Anterior cingulate cortex (tissue), 58 donors: ENCODE data around the gene PPARD.

Experiments used
- DNase-seq, 58 donors: peaks; one replicate each; lab custom pipeline; 2025; lab: John Stamatoyannopoulos, UW

Gene PPARD

DNA sequence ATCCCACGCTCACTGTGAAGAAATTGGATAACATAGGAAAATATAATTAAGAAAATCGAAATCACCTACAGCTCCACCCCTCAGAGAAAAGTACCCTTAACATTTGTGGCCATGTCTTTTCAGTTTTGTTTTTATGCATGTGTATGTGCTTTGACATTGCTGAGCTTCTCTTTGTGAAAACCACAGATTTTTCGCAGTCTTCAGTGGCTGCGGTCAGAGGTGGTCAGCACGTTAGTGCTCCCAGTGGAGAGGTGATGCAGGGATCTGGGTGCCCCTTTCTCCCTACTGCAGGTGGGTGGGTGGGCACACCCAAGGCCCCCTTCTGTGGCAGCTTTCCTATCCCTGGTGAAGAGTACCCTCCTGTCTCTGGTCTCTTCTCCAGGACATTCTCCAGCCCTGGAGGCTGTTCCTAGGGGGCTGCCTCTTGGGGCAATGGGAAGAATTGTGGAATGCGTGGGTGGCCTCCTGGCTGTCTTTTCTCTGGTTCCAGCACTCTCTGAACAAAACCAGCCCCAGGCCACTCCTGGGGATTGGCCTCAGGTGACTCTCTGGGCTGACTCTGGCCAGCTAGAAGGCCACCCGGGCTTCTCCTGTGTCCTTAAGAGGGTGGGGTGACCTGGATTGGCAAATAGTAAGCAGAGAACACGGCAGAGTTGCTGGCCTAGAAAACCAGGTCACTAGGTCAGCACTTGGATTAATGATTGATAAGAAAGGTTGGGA is 59.9 kb downstream of the PPARD start:
- DNase-seq, result no peak

DNA sequence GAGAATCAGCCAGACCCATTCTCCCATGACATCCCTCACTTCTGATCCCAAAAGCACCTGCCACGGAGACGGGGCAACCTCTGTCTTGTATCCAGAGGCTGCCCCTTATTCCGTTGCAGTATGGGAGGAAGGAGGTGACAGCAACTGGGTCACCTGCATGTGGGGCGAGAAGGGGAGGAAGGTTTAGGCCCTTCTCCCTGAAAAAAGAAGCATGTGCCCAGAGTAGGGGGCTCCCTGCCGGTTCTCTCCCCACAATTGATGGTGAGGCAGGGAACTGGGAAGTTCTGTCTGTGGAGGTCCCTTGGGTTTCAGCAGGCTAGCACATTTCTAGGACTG is 60.5 kb downstream of the PPARD start:
- DNase-seq, result no peak

DNA sequence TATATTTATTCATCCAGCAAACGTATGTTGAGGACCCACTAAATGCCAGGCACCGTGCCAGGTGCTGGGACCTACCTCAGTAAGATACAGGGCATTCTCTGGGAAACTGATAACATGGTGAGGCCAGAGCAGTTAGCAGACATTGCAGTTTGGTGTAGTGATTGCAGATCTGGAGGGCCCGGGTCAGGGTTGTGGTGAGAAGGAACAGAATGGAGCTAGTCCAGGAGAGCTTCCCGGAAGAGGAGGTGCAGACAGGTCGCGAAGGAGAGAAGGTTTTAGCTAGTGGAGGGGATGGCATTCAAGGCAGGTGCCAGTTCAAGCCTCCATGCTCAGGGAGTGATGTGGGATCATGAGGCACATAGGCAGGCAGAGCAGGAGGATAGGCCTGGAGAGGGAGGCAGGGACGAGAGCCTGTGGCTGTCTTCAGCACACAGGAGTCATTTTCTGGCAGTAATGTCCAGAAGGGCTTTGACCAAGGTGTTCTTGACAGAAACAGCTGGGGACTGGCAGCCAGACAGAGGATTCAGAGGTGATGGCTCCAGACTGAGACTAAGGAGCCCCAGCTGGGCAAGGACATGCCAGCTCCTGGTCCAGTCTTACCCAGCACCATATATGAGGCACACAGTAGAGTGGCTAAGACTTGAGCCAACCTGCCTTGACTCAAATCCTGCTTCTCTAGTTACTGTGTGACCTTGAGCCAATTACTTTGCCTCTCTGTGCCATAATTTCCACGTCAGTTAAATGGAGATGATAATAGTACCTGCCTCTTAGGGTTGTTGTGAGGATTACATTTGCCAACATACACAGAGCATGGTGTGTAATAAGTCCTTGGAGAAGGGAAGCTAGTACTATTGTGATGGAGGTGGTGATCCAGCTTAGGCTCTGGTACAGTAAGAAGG is 61.4 kb downstream of the PPARD start:
- no peak for DNase-seq

DNA sequence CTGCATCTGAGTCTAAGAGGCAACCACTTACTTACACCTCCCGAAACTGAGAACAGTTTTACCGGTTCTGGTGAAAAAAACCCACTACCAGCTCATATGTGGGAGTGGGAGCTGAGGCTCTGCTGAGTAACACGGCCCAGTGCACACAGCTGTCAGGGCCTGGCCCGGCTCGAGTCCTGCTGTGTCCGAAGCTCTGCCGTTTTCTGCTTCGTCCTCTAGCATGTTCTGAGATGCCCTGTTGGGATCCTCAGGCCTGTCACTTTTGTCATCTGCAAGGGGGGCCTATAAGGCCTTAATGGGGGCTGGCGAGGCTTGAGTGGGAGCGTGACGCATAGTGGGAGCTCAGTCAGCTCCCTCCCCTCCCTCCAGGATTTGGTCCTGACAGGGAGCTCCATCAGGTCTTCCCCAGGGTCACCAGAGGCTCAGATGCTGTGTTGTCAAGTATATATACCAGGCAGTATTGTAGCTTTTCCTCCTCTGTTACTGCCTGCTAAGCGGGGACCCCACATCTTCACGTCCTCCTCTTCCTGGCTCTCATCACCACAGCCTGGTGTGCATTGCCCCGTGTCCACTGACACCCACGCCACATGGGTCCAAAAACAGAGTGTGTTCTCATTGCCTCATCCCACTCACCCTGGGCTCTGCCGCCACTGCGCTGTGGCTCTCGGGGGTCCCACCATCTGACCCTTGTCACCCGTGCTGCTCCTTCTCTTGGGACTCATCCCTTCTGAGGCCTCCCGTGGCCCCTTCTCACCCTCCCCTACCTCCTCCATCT is 64.5 kb downstream of the PPARD start:
- DNase-seq, result no peak

DNA sequence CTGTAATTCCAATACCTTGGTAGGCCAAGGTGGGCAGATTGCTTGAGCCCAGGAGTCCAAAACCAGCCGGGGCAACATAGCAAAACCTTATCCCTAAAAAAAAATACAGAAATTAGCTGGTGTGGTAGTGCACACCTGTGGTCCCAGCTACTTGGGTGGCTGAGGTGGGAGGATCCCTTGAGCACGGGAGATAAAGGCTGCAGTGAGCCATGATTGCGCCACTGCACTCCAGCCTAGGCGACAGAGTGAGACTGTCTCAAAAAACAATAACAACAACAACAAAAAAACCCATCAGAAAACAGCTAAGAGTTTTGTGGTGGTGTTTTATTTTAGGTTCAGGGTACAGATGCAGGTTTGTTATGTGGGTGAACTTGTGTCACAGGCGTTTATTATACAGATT is 66.9 kb downstream of the PPARD start:
- no peak for DNase-seq

DNA sequence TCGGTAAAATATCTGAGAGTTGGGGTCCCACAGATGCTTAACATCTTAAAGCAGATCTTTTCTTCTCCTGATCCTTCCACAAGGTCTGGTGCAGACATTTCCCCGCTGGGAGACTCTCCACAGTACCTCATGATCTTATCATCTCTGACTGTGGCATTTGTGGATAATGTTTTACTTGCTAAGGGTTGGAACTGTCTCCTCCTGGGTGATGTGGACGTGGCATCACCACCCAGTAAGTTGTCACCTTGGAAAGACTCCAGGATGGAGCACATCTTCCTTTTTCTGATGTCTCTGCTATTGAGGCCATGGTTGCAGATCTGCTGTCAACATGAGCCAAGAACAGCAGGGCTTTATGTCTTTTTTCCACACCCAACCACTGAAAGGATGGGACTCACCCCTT is 67.8 kb downstream of the PPARD start:
- DNase-seq, result no peak

DNA sequence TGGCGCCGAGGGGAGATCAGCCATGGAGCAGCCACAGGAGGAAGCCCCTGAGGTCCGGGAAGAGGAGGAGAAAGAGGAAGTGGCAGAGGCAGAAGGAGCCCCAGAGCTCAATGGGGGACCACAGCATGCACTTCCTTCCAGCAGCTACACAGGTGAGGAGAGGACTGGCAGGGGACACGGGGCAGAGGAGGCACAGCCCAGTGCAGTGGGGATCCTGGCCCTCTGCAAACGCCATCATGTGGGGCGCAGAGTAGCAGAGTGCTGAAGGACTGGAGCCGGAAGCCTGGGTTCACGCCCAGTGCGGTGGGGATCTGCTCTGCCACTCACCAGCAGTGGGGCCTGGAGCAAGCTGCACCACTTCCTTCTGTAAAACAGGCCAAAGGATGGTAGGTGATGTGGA is 68.7 kb downstream of the PPARD start:
- no peak for DNase-seq

DNA sequence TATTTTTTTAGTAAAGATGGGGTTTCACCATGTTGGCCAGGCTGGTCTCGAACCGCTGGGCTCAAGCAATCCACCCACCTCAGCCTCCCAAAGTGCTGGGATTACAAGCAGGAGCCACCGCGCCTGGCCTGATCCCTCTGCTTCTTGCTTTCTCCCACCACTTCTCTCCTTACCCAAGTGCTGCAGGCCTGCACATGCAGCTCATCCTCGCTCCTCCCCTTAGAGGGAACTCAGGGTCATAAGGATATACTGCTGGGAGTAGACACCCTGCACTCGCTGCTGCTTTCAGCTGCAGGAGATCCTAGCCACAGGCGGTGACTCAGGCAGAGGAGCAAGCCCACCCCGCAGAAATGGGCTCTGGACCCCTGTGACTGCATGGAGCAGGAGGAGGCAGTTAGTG is 69.7 kb downstream of the PPARD start:
- DNase-seq, result no peak

DNA sequence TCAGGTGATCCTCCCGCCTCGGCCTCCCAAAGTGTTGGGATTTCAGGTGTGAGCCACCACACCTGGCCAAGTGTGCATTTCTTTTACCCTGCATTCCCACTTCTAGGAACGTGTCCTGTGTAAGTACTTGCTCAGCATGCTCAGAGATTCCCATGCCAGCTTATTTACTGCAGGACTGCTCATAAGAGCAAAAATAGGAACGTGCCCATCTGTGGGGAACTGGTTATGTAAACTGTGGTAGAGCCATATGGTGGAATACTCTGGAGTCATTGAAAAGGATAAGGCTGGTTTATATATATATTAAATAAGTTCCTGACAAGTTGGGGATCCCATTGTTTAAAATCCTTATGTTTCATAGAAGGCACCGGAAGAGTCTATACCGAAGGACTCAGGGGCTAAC is 71.6 kb downstream of the PPARD start:
- DNase-seq, result peak in 10 of 58 donors; percentile 2 to 60 (median 10)

DNA sequence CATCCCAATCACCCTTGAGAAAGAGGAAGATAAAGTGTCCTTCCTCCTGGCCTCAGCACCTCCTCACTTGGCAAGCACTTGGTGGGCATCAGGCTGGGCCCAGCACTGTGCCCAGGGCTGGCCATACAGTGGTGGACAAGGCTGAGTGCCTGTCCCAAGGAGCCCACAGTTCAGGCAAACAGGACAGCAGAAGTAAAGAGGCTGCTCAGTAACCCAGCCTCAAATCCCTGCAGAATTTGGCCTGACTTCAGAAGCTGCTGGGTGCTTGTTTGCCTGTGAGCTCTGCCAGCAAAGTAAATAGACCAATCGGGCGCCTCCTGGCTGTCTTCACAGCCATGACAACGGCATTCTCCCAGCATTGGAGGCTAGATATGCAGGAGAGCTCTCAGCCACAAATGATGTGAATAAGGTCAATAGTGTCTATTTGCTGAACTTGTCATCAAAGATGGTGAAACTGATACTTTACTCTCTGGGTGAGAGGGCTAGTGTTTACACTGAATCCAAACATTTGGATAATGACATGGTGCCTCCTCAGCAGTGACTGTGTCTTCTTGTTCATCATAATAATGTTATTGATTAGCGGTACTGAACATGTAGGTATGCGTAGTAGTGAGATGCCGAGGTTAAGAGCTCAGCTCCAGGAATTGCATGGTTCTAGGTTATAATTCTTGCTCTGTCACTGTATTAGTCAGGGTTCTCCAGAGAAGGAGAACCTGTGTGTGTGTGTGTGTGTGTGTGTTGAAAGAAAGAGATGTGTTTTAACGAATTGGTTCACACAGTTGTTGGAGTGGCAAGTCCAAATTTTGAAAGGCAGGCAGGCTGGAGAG is 72.9 kb downstream of the PPARD start:
- DNase-seq, result peak; percentile 23 to 92 (median 78)

DNA sequence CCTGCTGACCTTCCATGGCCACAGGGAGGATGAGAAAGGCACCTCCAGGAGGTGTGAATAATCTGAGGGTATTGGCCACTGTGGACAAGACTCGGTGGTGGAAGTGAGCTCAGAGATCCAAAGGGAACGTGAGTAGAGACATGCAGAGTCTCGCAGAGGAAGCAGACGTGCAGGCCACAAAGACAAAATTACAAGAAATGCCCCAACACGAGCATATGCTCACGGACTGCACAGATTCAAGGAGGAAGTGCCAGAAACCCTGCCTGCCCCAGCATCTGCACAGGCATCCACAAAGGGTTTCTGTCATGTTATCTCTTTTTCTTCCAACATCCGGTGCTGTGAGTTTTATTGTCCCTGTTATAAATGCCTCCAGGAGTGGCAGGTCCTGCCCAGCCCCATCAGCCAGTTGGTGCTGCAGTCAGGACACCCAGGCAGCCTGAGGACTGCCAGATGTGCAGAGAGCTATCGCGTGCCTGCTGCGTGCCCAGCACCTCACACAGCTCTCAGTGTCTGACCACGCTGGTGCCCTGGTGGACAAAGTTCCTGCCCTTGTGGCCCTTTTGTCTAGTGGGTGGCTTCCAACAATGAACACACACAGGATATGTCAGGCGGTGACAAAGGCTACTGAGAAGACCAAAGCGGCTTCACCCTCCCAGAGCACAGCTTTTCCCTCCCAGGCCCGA is 75.8 kb downstream of the PPARD start:
- DNase-seq, result peak in 35 of 58 donors; percentile 8 to 79 (median 43)

DNA sequence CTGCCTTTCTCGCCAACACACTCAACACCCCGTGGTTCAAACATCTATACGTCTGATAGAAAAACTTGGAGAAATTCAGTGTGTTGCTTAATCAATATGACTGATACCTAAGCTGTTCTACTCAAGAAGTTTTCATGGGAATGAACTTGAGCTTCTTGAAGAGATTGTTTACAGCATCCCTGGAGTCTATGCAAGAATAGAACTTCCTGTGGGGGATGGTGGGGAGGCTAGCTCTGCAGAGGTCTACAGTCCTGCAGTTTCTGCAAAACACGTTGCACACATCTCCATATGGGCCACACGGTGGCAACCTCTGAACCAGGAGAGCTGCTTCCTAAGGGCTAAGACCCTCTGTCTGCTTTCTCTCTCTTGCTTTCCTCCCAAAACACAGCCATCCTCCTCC is 77.1 kb downstream of the PPARD start:
- DNase-seq, result peak in 1 of 58 donors; percentile 5

DNA sequence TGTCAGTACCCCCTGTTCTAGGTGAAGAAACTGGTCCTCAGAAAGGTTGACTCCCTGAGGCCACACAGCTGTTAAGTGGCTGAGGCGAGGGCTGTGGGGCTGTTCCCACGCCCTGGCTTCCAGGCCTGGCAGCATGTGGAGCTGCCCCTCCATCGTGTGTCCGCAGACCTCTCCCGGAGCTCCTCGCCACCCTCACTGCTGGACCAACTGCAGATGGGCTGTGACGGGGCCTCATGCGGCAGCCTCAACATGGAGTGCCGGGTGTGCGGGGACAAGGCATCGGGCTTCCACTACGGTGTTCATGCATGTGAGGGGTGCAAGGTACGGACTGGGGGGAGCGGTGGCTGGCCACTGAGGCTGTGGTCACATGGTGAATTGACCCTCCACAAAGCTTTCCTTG is 77.6 kb downstream of the PPARD start:
- no peak for DNase-seq

DNA sequence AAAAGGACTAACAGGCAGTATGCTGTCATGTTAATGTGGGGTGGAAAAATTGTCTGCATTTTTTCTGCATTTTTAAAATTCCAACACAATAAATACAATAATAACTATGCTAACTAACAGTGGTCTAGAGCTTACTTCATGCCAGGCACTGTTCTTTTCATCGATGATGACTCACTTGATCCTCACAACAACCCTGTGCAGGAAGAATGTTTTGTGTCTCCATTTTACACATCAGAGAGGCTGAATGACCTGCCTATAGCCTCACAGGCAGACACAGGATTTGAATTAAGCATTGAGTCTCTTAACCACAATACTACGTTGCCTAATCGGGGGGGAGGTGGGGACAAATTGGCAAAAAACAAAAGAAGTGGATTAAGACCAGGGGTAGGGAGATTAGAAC is 82.9 kb downstream of the PPARD start:
- no peak for DNase-seq

DNA sequence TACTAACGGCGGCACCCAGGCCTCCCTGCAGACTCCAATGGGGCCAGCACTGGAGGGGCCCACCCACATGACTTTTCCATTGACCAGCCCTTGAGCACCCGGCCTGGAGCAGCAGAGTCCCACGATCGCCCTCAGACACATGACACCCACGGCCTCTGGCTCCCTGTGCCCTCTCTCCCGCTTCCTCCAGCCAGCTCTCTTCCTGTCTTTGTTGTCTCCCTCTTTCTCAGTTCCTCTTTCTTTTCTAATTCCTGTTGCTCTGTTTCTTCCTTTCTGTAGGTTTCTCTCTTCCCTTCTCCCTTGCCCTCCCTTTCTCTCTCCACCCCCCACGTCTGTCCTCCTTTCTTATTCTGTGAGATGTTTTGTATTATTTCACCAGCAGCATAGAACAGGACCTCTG is 83.7 kb downstream of the PPARD start:
- peak in 2 of 58 donors; percentile 5 to 8 for DNase-seq

DNA sequence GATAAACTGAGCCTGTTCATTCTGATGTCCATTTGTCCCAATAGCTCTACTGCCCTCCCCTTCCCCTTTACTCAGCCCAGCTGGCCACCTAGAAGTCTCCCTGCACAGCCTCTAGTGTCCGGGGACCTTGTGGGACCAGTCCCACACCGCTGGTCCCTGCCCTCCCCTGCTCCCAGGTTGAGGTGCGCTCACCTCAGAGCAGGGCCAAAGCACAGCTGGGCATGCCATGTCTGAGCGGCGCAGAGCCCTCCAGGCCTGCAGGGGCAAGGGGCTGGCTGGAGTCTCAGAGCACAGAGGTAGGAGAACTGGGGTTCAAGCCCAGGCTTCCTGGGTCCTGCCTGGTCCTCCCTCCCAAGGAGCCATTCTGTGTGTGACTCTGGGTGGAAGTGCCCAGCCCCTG is 85.1 kb downstream of the PPARD start:
- DNase-seq, result no peak

DNA sequence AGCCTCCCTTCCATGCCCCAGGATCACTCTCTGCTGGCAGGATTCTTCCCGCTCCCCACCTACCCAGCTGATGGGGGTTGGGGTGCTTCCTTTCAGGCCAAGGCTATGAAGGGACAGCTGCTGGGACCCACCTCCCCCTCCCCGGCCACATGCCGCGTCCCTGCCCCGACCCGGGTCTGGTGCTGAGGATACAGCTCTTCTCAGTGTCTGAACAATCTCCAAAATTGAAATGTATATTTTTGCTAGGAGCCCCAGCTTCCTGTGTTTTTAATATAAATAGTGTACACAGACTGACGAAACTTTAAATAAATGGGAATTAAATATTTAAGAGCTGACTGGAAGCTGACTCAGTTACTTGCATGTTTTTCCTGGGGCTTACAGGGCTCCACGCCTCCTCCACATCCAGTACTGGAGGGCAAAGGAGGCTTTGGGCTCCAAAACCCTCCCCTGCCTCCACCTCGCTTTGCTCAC is 85.5 kb downstream of the PPARD start:
- no peak for DNase-seq

DNA sequence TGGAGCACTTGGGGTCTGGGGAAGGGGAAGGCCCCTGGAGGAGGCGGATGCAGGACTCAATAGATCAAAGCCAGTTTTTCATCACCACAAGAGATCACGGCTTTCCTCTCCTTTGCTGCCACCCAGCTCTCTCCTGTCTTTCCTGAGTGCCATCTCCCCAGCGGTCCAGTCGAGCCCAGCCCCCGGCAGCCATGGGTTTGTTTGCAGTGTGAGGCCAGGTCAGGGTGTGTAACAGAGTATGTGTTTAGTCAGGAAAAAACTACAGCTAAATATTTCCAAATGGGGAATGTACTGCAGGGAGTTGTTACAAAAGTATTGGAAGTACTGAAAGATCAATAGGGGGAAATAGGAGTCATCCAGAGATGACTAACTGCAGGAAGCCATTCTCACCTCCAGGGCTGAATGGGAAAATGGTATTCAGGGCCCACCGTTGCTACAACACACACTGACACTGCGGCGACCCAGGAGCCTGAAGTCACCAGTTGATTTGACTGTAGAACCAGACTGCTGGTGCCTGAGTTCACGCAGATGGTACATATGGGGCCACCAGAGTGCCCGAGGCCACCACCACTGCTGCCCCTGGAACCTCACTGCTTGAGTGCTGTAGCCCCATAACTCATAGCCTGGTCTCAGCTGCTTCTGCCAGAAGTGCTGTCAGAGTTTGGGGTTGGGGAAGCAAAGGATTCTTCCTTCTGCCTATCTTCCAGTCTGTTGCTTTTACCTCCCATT is 86.2 kb downstream of the PPARD start:
- DNase-seq, result no peak

DNA sequence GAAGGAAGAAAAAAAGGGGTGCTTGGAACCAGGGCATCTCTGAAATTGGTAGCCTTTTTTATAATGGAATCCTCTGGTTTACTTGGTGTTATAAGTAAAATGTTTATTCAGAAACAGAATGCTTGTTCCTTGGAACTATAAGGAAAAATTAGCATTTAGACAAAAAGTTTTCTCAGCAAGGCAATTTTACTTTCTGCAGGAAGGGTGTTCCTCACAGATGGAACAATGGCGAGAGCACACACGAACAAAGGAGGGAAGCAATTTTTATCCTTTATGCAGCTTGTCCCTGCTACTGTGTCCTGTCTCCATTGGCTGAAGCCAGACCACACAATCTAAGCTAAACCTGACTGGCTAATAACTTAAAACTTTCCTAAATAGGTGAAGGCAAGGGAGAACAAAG is 87.1 kb downstream of the PPARD start:
- DNase-seq, result no peak
